Upper lobe of left lung (tissue), 4 donors: ENCODE measurements around the gene STOML1.

Experiments
- EP300 ChIP-seq, 4 donors: sonication (generic); formaldehyde crosslinking; IDR thresholded peaks; one replicate each; pipeline ENCODE4 v1.5.1; 2017; ENCODE audit warnings: antibody characterized with exemption in 4 of 4, control low read depth in 2 of 4
- POLR2A ChIP-seq, 4 donors: fragments of 450-650 bp; IDR thresholded peaks; one replicate each; pipeline ENCODE4 v1.5.1; 2016 to 2017; ENCODE audit warnings: antibody characterized with exemption in 4 of 4, mild to moderate bottlenecking in 2 of 4
- POLR2AphosphoS5 ChIP-seq, 2 donors: sonication (generic); formaldehyde crosslinking; IDR thresholded peaks; one replicate each; pipeline ENCODE4 v1.5.1; 2017; ENCODE audit warnings: antibody characterized with exemption in 2 of 2
- TF ChIP-seq, protein P1 (sequence below), 6 experiments: fragments of 450-650 bp in 4 of 6; fragments of 200-600 bp in 2 of 6; sonication (generic) in 2 of 6; IDR thresholded peaks; one replicate each; pipeline ENCODE4 v1.5.1; 2016 to 2019; ENCODE audit warnings: antibody characterized with exemption in 6 of 6

DNA sequence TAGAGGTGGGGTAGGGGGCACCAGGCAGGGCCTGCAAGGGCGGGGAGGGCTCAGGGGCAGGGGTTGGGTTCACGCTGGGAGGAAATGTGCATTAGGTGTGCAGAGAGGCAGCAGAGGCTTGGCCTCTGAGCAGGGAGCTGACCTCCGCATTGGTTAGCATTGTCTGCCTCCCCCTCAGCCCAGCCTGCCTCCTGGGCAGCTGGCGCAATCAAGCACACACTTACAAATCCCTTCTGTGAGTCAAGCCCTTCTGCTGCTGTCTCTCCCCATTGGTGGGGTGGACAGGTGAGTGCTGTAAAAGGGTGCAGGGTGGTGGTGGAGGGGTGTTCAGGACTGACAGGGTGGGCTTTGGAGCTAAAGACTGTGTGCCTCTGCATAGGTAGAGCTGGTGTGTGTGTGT, 56.5 kb downstream of the STOML1 start:
- TF ChIP-seq POLR2A (IDR thresholded peaks at IDR 0.05) (no peak), POLR2AphosphoS5 (IDR thresholded peaks at IDR 0.05) (no peak), EP300 (IDR thresholded peaks at IDR 0.05) (no peak)
- TF ChIP-seq, protein P1, sequence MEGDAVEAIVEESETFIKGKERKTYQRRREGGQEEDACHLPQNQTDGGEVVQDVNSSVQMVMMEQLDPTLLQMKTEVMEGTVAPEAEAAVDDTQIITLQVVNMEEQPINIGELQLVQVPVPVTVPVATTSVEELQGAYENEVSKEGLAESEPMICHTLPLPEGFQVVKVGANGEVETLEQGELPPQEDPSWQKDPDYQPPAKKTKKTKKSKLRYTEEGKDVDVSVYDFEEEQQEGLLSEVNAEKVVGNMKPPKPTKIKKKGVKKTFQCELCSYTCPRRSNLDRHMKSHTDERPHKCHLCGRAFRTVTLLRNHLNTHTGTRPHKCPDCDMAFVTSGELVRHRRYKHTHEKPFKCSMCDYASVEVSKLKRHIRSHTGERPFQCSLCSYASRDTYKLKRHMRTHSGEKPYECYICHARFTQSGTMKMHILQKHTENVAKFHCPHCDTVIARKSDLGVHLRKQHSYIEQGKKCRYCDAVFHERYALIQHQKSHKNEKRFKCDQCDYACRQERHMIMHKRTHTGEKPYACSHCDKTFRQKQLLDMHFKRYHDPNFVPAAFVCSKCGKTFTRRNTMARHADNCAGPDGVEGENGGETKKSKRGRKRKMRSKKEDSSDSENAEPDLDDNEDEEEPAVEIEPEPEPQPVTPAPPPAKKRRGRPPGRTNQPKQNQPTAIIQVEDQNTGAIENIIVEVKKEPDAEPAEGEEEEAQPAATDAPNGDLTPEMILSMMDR (IDR thresholded peaks at IDR 0.05), result no peak
